Lower leg skin (tissue), 4 donors: ENCODE measurements around the gene PTPRCAP. TPM values are rescaled to one million over a fixed set of nuclear protein-coding genes. Genes with fewer than 3 reads are reported as not detected.

ENCODE experiments used
- DNase-seq, 2 donors: peaks; one replicate each; pipeline ENCODE4 v3.0.0-alpha.2; 2019; ENCODE audit warnings: low spot score in 2 of 2
- H3K4me3 ChIP-seq: fragments of 200-600 bp; sonication (generic); 2 replicates; pipeline ENCODE4 v1.5.1; 2017; ENCODE audit warnings: mild to moderate bottlenecking, low read depth; ENCODE audit not compliant: poor library complexity, severe bottlenecking
- CTCF ChIP-seq, 3 donors: fragments of 450-650 bp; IDR thresholded peaks; one replicate each; pipeline ENCODE4 v1.5.1; 2016; ENCODE audit warnings: antibody characterized with exemption in 3 of 3, mild to moderate bottlenecking in 3 of 3, moderate library complexity in 2 of 3
- POLR2A ChIP-seq, 2 donors: fragments of 450-650 bp; IDR thresholded peaks; one replicate each; pipeline ENCODE4 v1.6.1; 2016 to 2017; ENCODE audit warnings: antibody characterized with exemption in 2 of 2, mild to moderate bottlenecking in 1 of 2, moderate library complexity in 1 of 2
- WGBS, 2 donors: methylation state at CpG; one replicate each; pipeline ENCODE4 v1.1.5; 2018; 5-methylcytosine and 5-hydroxymethylcytosine counted together
- intact Hi-C: fragments of 100-400 bp; cut with DNase I; formaldehyde crosslinking; loops from one replicate; pipeline ENCODE4 v1.15.0; 2023; ENCODE audit warnings: low total_unique reads
- total RNA-seq, 4 donors: library from RNA; depleted of rRNA; stranded (reverse); fragments of >200 nt; gene quantifications; one replicate each; pipeline ENCODE4 v1.1.0, GENCODE V29; 2016

Gene PTPRCAP
- total RNA-seq, 4 donors from 2014 or later: 1.6 to 2.9 (median 2.1) TPM

DNA sequence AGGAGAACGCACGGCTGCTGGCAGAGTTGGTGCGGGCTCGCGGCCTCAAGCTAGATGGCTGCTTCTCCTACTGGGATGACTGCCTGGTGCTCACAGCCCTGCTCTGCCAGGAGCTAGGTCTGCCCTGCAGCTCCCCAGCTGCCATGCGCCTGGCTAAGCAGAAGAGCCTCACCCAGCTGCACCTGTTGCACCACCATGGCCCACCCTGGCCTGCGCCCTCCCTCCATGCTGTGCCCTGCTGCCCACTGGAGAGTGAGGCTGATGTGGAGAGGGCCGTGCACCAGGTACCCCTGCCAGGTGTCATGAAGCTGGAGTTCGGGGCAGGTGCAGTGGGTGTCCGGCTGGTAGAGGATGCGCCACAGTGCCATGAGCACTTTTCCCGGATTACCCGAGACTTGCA lies 14.0 kb downstream of the PTPRCAP start:
- no peak overlapping the region for H3K4me3 ChIP-seq
- TF ChIP-seq POLR2A (IDR thresholded peaks at IDR 0.05) (no peak), CTCF (IDR thresholded peaks at IDR 0.05) (no peak)
- no peak for DNase-seq
- intact Hi-C loops: no loop called here
- 61 to 72% methylated on average over 8 to 13 of the region's 13 CpGs for WGBS, 2 donors

- WGBS, 2 donors: 53 to 62% methylated on average over 6 of the region's 6 CpGs
- no peak for TF ChIP-seq POLR2A (IDR thresholded peaks at IDR 0.05)
- no peak for TF ChIP-seq CTCF (IDR thresholded peaks at IDR 0.05)
- DNase-seq: no peak
- intact Hi-C loops: no loop called here
- H3K4me3 ChIP-seq: no peak overlapping the region
Observed at GRCh38 chr11:67422891-67423290, 14.6 kb downstream of the PTPRCAP start.

DNA sequence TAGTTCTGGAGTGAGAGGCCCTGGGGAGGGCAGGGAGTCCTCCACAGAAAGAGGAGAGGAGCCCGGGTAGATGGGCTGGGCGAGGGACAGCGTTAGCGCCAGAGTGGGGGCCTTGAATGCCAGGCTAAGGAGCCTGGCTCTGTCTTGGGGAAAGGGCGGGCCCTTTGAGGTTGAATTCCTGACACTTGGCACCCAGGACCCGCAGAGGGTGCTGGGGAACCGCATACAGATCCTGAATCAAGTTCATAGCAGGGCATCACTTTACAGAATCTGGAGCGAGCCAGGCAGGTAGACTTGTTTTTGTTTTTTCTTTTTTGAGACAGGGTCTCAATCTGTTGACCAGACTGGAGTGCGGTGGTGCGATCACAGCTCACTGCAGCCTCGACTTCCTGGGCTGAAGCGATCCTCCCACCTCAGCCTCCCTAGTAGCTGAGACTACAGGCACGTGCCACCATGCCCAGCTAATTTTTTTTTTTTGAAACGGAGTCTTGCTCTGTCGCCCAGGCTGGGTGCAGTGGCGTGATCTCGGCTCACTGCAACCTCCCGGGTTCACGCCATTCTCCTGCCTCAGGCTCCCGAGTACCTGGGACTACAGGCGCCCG lies 16.0 kb downstream of the PTPRCAP start:
- 70 to 71% methylated on average over 22 of the region's 22 CpGs for WGBS, 2 donors
- TF ChIP-seq POLR2A (IDR thresholded peaks at IDR 0.05) (no peak), CTCF (IDR thresholded peaks at IDR 0.05) (no peak)
- DNase-seq: no peak
- intact Hi-C loops: no loop called here
- no peak overlapping the region for H3K4me3 ChIP-seq

DNA sequence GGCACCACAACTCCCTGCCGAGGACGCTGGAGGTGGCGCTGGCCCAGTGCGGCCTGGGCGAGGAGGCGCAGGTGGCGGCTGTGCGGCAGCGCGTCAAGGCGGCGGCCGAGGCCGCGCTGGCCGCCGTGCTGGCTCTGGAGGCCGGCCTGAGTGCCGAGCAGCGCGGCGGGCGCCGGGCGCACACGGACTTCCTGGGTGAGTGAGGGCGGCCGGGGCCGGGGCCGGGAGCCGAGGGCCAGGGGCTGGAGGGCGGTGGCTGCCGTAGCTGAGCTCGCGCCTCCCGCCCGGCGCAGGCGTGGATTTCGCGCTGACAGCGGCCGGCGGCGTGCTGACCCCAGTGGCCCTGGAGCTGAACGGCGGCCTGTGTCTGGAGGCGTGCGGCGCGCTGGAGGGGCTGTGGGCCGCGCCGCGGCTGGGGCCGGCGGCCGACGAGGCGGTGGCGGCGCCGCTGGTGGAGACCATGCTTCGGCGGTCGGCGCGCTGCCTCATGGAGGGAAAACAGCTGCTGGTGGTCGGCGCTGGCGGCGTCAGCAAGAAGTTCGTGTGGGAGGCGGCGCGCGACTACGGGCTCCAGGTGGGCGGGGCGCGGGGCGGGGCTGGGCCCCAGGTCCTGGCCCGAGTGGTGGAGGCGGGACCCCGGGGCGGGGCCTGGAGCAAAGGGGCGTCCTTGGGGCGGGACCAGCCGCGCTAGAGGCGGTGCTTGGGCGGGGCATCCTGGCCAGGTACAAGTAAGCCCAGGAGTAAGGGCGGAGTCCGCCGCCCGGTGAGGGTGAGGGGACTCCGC lies 16.6 kb downstream of the PTPRCAP start:
- no peak for TF ChIP-seq POLR2A (IDR thresholded peaks at IDR 0.05)
- intact Hi-C loops: no loop called here
- H3K4me3 ChIP-seq: peak overlapping the region; percentile 50
- peak; percentile 95 to 99 for DNase-seq
- WGBS, 2 donors: 1 to 4% methylated on average over 24 to 58 of the region's 97 CpGs

- intact Hi-C loops: no loop called here
- 21 to 31% methylated on average over 13 to 15 of the region's 15 CpGs for WGBS, 2 donors
- TF ChIP-seq POLR2A (IDR thresholded peaks at IDR 0.05): no peak
- no peak for TF ChIP-seq CTCF (IDR thresholded peaks at IDR 0.05)
- H3K4me3 ChIP-seq: peak overlapping the region; percentile 50
- DNase-seq: no peak
Observed at GRCh38 chr11:67420147-67420645, 17.3 kb downstream of the PTPRCAP start.

- 84 to 89% methylated on average over 20 to 21 of the region's 21 CpGs for WGBS, 2 donors
- intact Hi-C loops: no loop called here
- TF ChIP-seq POLR2A (IDR thresholded peaks at IDR 0.05): no peak
- TF ChIP-seq CTCF (IDR thresholded peaks at IDR 0.05): no peak
- DNase-seq: no peak
- no peak overlapping the region for H3K4me3 ChIP-seq
Observed at GRCh38 chr11:67419325-67420049, 18.0 kb downstream of the PTPRCAP start.
